Panc1 (cell line): ENCODE data around the gene PSMD13.
"Not testable (repeated sequence)": the region's sequence is repeated elsewhere in the genome, so short reads cannot be mapped to it uniquely, and the experiment has no call there.

Experiments
- POLR2AphosphoS5 ChIP-seq: IDR thresholded peaks from 2 replicates; pipeline ENCODE4 v1.6.1; 2012; ENCODE audit warnings: mild to moderate bottlenecking, low read depth, low read length, moderate library complexity
- REST ChIP-seq, 2 experiments: IDR thresholded peaks; 2 replicates each; pipeline ENCODE4 v1.6.1; 2011 to 2012; ENCODE audit warnings: low read depth in 2 of 2, control low read depth in 1 of 2, low read length in 1 of 2, mild to moderate bottlenecking in 1 of 2, moderate library complexity in 1 of 2; ENCODE audit not compliant: insufficient read depth in 1 of 2
- SIN3A ChIP-seq: IDR thresholded peaks from 2 replicates; pipeline ENCODE4 v1.6.1; 2012; ENCODE audit warnings: low read depth, mild to moderate bottlenecking, low read length, moderate library complexity, borderline replicate concordance; ENCODE audit not compliant: insufficient read depth
- TCF7L2 ChIP-seq: IDR thresholded peaks from 2 replicates; pipeline ENCODE4 v1.6.1; 2011; ENCODE audit warnings: mild to moderate bottlenecking, low read depth, low read length, inconsistent platforms
- TF ChIP-seq, protein P1 (sequence below): fragments of 450-650 bp; IDR thresholded peaks from 2 replicates; pipeline ENCODE4 v1.5.1; 2017; ENCODE audit warnings: mild to moderate bottlenecking

- TF ChIP-seq, protein P1, sequence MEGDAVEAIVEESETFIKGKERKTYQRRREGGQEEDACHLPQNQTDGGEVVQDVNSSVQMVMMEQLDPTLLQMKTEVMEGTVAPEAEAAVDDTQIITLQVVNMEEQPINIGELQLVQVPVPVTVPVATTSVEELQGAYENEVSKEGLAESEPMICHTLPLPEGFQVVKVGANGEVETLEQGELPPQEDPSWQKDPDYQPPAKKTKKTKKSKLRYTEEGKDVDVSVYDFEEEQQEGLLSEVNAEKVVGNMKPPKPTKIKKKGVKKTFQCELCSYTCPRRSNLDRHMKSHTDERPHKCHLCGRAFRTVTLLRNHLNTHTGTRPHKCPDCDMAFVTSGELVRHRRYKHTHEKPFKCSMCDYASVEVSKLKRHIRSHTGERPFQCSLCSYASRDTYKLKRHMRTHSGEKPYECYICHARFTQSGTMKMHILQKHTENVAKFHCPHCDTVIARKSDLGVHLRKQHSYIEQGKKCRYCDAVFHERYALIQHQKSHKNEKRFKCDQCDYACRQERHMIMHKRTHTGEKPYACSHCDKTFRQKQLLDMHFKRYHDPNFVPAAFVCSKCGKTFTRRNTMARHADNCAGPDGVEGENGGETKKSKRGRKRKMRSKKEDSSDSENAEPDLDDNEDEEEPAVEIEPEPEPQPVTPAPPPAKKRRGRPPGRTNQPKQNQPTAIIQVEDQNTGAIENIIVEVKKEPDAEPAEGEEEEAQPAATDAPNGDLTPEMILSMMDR = not testable (repeated sequence)
- not testable (repeated sequence) for TF ChIP-seq REST (IDR thresholded peaks at IDR 0.05; ENCODE audit: insufficient read depth in 1 of 2, low read depth in 2 of 2, low read length in 1 of 2); SIN3A; POLR2AphosphoS5; TCF7L2
Measured at GRCh38 chr11:238346-238745, 1.6 kb downstream of the PSMD13 start.
